SK-N-SH (cell line): Measurements from ENCODE around the gene C10orf143. TPM values are rescaled to one million over a fixed set of nuclear protein-coding genes. Genes with fewer than 3 reads are reported as not detected.
"Not testable (repeated sequence)": the region's sequence is repeated elsewhere in the genome, so short reads cannot be mapped to it uniquely, and the experiment has no call there.

Experiments
- CTCF ChIA-PET: fragments of 300-600, 350-600 bp; formaldehyde crosslinking; extraction: SDS; loops from one replicate; lab custom pipeline; 2021; lab: Yijun Ruan, JAX
- POLR2A ChIA-PET: fragments of 350-600 bp; sonication (Branson Sonifier 250); formaldehyde crosslinking; extraction: SDS; loops from one replicate; lab custom pipeline; 2020; ENCODE audit warnings: antibody characterized with exemption, inconsistent platforms; lab: Yijun Ruan, JAX
- DNase-seq: peaks from one replicate; pipeline ENCODE4 v3.0.0; 2012
- H2AFZ ChIP-seq: fragments of 200-600 bp; sonication (generic); 2 replicates; pipeline ENCODE4 v1.8.1; 2016; ENCODE audit warnings: antibody characterized with exemption, mild to moderate bottlenecking, low read depth
- H3F3A ChIP-seq: fragments of 200-600 bp; sonication (generic); replicated peaks from 2 replicates; pipeline ENCODE3; 2016; ENCODE audit warnings: antibody characterized with exemption, mild to moderate bottlenecking; ENCODE audit not compliant: insufficient read depth
- H3K27ac ChIP-seq, 2 experiments: fragments of 200-500 bp in 1 of 2; fragments of 200-600 bp in 1 of 2; sonication (Bioruptor generic) in 1 of 2; sonication (generic), shearing (Covaris generic) in 1 of 2; 2 replicates each; pipeline versions ENCODE4 v1.5.1 to v1.6.1; 2014 to 2016; ENCODE audit warnings: low read depth in 2 of 2, inconsistent platforms in 1 of 2, low read length in 1 of 2, mild to moderate bottlenecking in 1 of 2, mixed read lengths in 1 of 2
- H3K27me3 ChIP-seq: fragments of 200-600 bp; sonication (generic), shearing (Covaris generic); 2 replicates; pipeline ENCODE4 v1.6.1; 2016; ENCODE audit warnings: mixed run types; ENCODE audit not compliant: insufficient read depth
- H3K36me3 ChIP-seq, 2 experiments: fragments of 200-500 bp in 1 of 2; fragments of 200-600 bp in 1 of 2; sonication (Bioruptor generic) in 1 of 2; sonication (generic) in 1 of 2; replicated peaks in 1 of 2; 2 replicates each; pipeline versions ENCODE3 to v1.5.1; 2014 to 2016; ENCODE audit warnings: low read length in 1 of 2, mild to moderate bottlenecking in 1 of 2; ENCODE audit not compliant: insufficient read depth in 2 of 2, control insufficient read depth in 1 of 2
- H3K4me1 ChIP-seq, 2 experiments: fragments of 200-500 bp in 1 of 2; fragments of 200-600 bp in 1 of 2; sonication (Bioruptor generic) in 1 of 2; sonication (generic), shearing (Covaris generic) in 1 of 2; 2 replicates each; pipeline versions ENCODE4 v1.5.1 to v1.6.1; 2014 to 2016; ENCODE audit warnings: low read depth in 1 of 2, low read length in 1 of 2, mixed run types in 1 of 2; ENCODE audit not compliant: insufficient read depth in 2 of 2, control insufficient read depth in 1 of 2
- H3K4me2 ChIP-seq: fragments of 200-600 bp; sonication (generic), shearing (Covaris generic); 2 replicates; pipeline ENCODE4 v1.6.1; 2017; ENCODE audit warnings: mixed run types
- H3K4me3 ChIP-seq, 2 experiments: fragments of 200-500 bp in 1 of 2; fragments of 200-600 bp in 1 of 2; sonication (Bioruptor generic) in 1 of 2; sonication (generic), shearing (Covaris generic) in 1 of 2; 2 replicates each; pipeline versions ENCODE4 v1.5.1 to v1.8.1; 2014 to 2016; ENCODE audit warnings: low read depth in 2 of 2, inconsistent platforms in 1 of 2, low read length in 1 of 2, mild to moderate bottlenecking in 1 of 2, mixed read lengths in 1 of 2, moderate library complexity in 1 of 2
- H3K79me2 ChIP-seq: fragments of 200-600 bp; sonication (generic); 2 replicates; pipeline ENCODE4 v1.8.1; 2017; ENCODE audit warnings: mild to moderate bottlenecking; ENCODE audit not compliant: insufficient read depth
- H3K9ac ChIP-seq: fragments of 200-600 bp; sonication (generic); 2 replicates; pipeline ENCODE4 v1.6.1; 2017; ENCODE audit warnings: mixed run types
- H3K9me2 ChIP-seq: fragments of 200-600 bp; sonication (generic); 2 replicates; pipeline ENCODE4 v1.6.1; 2017; ENCODE audit warnings: mixed run types
- H3K9me3 ChIP-seq: fragments of 200-600 bp; sonication (generic); 2 replicates; pipeline ENCODE4 v1.6.1; 2017; ENCODE audit warnings: mixed run types, mild to moderate bottlenecking, moderate library complexity
- H4K20me1 ChIP-seq: fragments of 200-600 bp; sonication (generic); 2 replicates; pipeline ENCODE4 v1.6.1; 2017; ENCODE audit warnings: mild to moderate bottlenecking, mixed run types; ENCODE audit not compliant: insufficient read depth
- CTCF ChIP-seq: fragments of 200-600 bp; sonication (generic); IDR thresholded peaks from 2 replicates; pipeline ENCODE4 v1.6.1; 2017; ENCODE audit warnings: antibody characterized with exemption, mild to moderate bottlenecking, moderate library complexity
- EP300 ChIP-seq, 2 experiments: IDR thresholded peaks; 2 replicates each; pipeline versions ENCODE4 v1.4.0 to v1.6.1; 2012; ENCODE audit warnings: borderline replicate concordance in 1 of 2, low read depth in 1 of 2, low read length in 1 of 2
- EZH2phosphoT487 ChIP-seq: fragments of 200-600 bp; sonication (generic); IDR thresholded peaks from 2 replicates; pipeline ENCODE4 v1.6.1; 2017; ENCODE audit warnings: low read depth, mixed run types, mild to moderate bottlenecking, antibody characterized with exemption, moderate library complexity, borderline replicate concordance
- FOSL2 ChIP-seq: IDR thresholded peaks from 2 replicates; pipeline ENCODE4 v1.4.0; 2012; ENCODE audit warnings: low read depth, mild to moderate bottlenecking, moderate library complexity, borderline replicate concordance
- FOXJ3 ChIP-seq: sonication (generic); formaldehyde crosslinking; IDR thresholded peaks from 2 replicates; pipeline ENCODE4 v1.5.1; 2020; ENCODE audit warnings: mild to moderate bottlenecking, missing genetic modification reagents
- FOXM1 ChIP-seq: IDR thresholded peaks from 2 replicates; pipeline ENCODE4 v1.4.0; 2012; ENCODE audit warnings: low read depth, mild to moderate bottlenecking
- IRF3 ChIP-seq: fragments of 150-350 bp; IDR thresholded peaks from 2 replicates; pipeline ENCODE4 v1.6.1; 2016; ENCODE audit warnings: mild to moderate bottlenecking, low read depth, low read length
- JUND ChIP-seq: IDR thresholded peaks from 2 replicates; pipeline ENCODE4 v1.4.0; 2012
- MEF2A ChIP-seq: IDR thresholded peaks from 2 replicates; pipeline ENCODE4 v1.4.0; 2012; ENCODE audit warnings: low read depth, borderline replicate concordance
- NFIC ChIP-seq: IDR thresholded peaks from 2 replicates; pipeline ENCODE4 v1.4.0; 2012; ENCODE audit warnings: borderline replicate concordance
- NRF1 ChIP-seq: IDR thresholded peaks from 2 replicates; pipeline ENCODE4 v1.6.1; 2012; ENCODE audit warnings: low read depth, mild to moderate bottlenecking, low read length
- PBX3 ChIP-seq: IDR thresholded peaks from 2 replicates; pipeline ENCODE4; 2012
- RCOR1 ChIP-seq: fragments of 150-350 bp; IDR thresholded peaks from 2 replicates; pipeline ENCODE4 v1.6.1; 2017; ENCODE audit warnings: antibody characterized with exemption, low read length
- SIN3A ChIP-seq: IDR thresholded peaks from 2 replicates; pipeline ENCODE4 v1.6.1; 2012; ENCODE audit warnings: low read depth, mild to moderate bottlenecking, low read length, moderate library complexity, borderline replicate concordance
- SMC3 ChIP-seq: IDR thresholded peaks from 2 replicates; pipeline ENCODE4 v1.6.1; 2012; ENCODE audit warnings: low read depth, low read length, improper control_type of control experiment
- TAF1 ChIP-seq: IDR thresholded peaks from 2 replicates; pipeline ENCODE4 v1.6.1; 2012; ENCODE audit warnings: low read depth, mild to moderate bottlenecking, low read length, moderate library complexity, borderline replicate concordance
- USF2 ChIP-seq: fragments of 150-350 bp; IDR thresholded peaks from 2 replicates; pipeline ENCODE4 v1.6.1; 2017; ENCODE audit warnings: antibody characterized with exemption, low read length, low read depth, borderline replicate concordance
- ZBTB33 ChIP-seq: IDR thresholded peaks from 2 replicates; pipeline ENCODE4 v1.4.0; 2012; ENCODE audit warnings: low read depth, borderline replicate concordance
- WGBS: methylation state at CpG from one replicate; pipeline ENCODE4 v1.1.6; 2017; ENCODE audit warnings: low lambda C conversion rate; 5-methylcytosine and 5-hydroxymethylcytosine counted together
- polyA plus RNA-seq, 3 experiments: library from polyadenylated mRNA; depleted of rRNA; stranded (reverse); fragments of >200 nt; gene quantifications; 2 replicates each; pipeline ENCODE4 v1.2.3, GENCODE V29; 2012

Gene C10orf143
- polyA plus RNA-seq, 1 of the 3 experiments (the other 2 are of a cell fraction): 2.2 TPM

GRCh38 chr10:130121486-130122079 lies 11.0 kb upstream of the C10orf143 start:
- Histone ChIP-seq H3K4me1 (peaks cover 0 to 10% of the 10 kb centered on the region in 2 experiments; a peak in 1 of 4 replicates), H4K20me1 (no peaks in the 10 kb centered on the region), H3K9ac (no peak overlapping the region), H3K27ac (no peak overlapping the region), H3K79me2 (no peaks in the 10 kb centered on the region), H3K4me3 (no peak overlapping the region), H3F3A (no peaks in the 10 kb centered on the region), H3K9me3 (no peaks in the 10 kb centered on the region), H2AFZ (no peak overlapping the region), H3K4me2 (no peak overlapping the region), H3K27me3 (no peaks in the 10 kb centered on the region), H3K9me2 (no peaks in the 10 kb centered on the region), H3K36me3 (no peaks in the 10 kb centered on the region)
- ChIA-PET POLR2A (interaction anchor here (0.6 to 1.5 kb wide), 2 partner anchors 10 to 12 kb away, joined by 3 to 4 read pairs; partner anchors contain the start of gene C10orf143), CTCF (interaction anchor here (3.0 kb wide), 1 partner anchor 11 kb away, joined by 13 read pairs; the partner anchor contains the start of gene C10orf143)
- peak; percentile 49 for DNase-seq
- 38% methylated on average over 5 of the region's 13 CpGs for WGBS
- no peak for TF ChIP-seq SMC3
- TF ChIP-seq MEF2A: no peak
- no peak for TF ChIP-seq EZH2phosphoT487
- no peak for TF ChIP-seq SIN3A
- TF ChIP-seq ZBTB33: no peak
- no peak for TF ChIP-seq USF2
- no peak for TF ChIP-seq EP300 (IDR thresholded peaks at IDR 0.05; ENCODE audit: borderline replicate concordance in 1 of 2, low read depth in 1 of 2, low read length in 1 of 2)
- no peak for TF ChIP-seq JUND
- TF ChIP-seq NFIC: no peak
- no peak for TF ChIP-seq PBX3
- TF ChIP-seq RCOR1: no peak
- no peak for TF ChIP-seq FOXM1
- no peak for TF ChIP-seq CTCF
- no peak for TF ChIP-seq FOXJ3 (CRISPR knock-in tag)
- no peak for TF ChIP-seq NRF1
- no peak for TF ChIP-seq FOSL2
- no peak for TF ChIP-seq TAF1
- TF ChIP-seq IRF3: no peak

GRCh38 chr10:130117535-130117934 lies 6.9 kb upstream of the C10orf143 start:
- H3K27me3 ChIP-seq, H3F3A ChIP-seq, H3K27ac ChIP-seq, H3K4me3 ChIP-seq, H3K4me1 ChIP-seq, H3K79me2 ChIP-seq, POLR2A ChIA-PET, H4K20me1 ChIP-seq, H3K4me2 ChIP-seq, DNase-seq, H2AFZ ChIP-seq, H3K9ac ChIP-seq, H3K9me3 ChIP-seq, H3K36me3 ChIP-seq, H3K9me2 ChIP-seq: not testable (repeated sequence)
- CTCF ChIA-PET: interaction anchor here (0.9 to 1.6 kb wide), 2 partner anchors 8 to 10 kb away, joined by 4 read pairs; no protein-coding TSS in a partner anchor
- WGBS: 30% methylated on average over 6 of the region's 6 CpGs
